IPS-18c (cell line): Measurements from ENCODE around the gene C15orf62.

ENCODE experiments used
- H3K4me3 ChIP-seq: 2 replicates; pipeline ENCODE4 v1.7.0; 2013; ENCODE audit warnings: low read depth, mild to moderate bottlenecking, low read length, moderate library complexity; ENCODE audit not compliant: insufficient read depth
- H3K9me3 ChIP-seq: one replicate; pipeline ENCODE4 v1.6.1; 2013; ENCODE audit warnings: mild to moderate bottlenecking, low read length, moderate library complexity; ENCODE audit not compliant: control insufficient read depth, insufficient read depth

C15orf62 gene

DNA sequence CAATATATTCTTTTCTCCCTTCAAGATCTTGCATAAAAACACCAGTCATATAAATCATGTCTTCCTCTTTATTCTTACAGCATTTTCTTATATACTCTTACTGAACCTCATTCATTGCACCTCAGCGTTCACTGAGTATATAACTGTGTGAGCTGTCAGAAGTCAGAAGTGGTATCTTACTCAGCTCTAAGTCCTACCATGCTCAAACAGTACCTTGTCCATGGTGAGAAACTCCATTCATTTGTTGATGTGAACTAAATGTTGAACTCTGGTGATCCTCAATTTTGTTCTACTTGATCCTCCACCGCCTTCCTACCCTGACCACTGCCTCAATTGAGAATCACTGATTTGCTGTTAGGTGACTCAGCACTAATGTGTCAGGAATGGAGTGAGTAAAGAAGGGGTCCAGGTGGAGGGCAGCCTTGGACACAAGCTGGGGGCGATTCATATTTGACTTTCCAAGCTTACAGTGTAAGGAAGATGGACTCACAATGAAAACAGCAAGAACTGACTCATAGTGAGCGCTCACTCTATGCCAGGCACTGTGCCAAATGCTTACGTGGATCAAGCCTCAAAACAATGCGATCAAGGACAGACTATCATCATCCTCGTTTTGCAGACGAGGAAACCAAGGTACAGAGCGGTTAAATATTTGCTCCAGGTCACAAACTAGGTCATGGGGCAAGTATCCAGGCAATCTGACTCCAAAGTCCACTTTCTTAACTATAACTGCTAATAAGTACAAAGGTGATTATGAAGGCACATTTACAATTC lies 23.6 kb downstream of the C15orf62 start:
- Histone ChIP-seq H3K4me3 (no peak overlapping the region), H3K9me3 (no peaks in the 10 kb centered on the region)

DNA sequence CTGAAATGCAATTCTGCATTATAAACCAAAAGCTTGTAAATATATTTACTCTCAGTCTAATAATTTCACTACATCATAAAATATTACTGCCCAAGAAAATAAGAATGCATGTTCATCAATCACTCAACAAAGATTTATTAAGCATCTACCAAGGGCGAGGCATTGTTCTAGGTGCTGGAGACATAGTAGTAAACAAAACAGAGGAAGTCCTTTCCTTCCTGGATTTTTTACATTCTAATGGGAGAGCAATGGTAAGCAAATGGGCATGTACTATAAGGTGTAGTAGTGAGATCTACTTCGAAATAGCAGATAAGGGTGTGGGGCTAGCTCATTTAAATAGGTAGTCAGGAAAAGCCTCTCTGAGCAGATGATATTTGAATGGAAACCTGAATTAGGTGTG lies 26.3 kb downstream of the C15orf62 start:
- H3K4me3 ChIP-seq: no peak overlapping the region
- H3K9me3 ChIP-seq: no peaks in the 10 kb centered on the region

DNA sequence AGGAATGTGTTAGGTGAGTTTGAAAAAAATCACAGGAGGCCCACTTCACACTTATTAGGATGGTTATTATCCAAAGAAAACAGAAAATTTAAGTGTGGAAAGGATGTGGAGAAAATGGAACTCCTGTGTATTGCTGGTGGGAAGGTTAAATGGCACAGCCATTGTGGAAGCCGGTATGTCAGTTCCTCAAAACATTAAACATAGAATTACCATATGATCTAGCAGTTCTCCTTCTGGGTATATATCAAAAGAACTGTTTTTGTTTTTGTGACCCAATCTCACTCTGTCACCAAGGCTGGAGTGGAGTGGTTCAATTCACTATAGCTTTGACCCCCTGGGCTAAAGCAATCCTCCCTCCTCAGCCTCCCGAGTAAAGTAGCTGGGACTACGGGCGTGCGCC lies 26.7 kb downstream of the C15orf62 start:
- Histone ChIP-seq H3K4me3 (no peak overlapping the region), H3K9me3 (no peaks in the 10 kb centered on the region)

DNA sequence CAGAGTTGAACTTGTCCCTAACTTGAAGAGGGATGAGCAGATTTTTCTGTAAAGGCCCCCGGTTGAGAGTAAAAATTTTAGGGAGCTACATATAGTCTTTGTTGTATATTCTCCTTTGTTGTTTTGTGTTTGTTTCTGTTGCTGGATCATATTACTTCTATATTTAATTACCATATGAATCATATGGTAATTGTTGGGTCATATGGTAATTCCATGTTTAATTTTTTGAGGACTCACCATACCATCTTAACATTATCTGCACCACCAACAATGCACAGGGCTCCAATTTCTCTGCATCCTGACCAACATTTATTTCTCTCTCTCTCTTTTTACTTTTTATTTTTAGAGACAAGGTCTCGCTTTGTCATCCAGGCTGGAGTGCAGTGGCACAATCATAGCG lies 29.7 kb downstream of the C15orf62 start:
- H3K9me3 ChIP-seq: no peaks in the 10 kb centered on the region
- H3K4me3 ChIP-seq: no peak overlapping the region

DNA sequence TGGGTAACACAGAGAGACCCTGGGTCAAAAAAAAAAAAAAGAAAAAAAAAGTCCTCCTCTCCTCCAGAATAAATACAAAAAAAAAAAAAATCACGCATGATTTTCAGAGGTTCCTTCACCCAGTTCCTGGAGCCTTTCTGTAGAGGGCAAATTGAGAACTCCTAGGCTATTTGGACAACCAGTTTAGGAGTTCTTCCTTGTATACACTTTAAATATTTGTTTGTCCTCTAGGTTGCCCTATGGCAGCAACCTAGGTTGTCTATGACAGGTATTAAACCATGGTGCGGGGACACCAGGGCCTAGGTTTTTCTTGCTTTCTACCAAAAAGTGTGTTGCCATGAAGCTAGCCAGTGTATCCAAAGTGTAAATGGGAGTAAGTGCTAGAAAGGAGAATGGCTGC lies 33.3 kb downstream of the C15orf62 start:
- no peak overlapping the region for H3K4me3 ChIP-seq
- no peaks in the 10 kb centered on the region for H3K9me3 ChIP-seq

DNA sequence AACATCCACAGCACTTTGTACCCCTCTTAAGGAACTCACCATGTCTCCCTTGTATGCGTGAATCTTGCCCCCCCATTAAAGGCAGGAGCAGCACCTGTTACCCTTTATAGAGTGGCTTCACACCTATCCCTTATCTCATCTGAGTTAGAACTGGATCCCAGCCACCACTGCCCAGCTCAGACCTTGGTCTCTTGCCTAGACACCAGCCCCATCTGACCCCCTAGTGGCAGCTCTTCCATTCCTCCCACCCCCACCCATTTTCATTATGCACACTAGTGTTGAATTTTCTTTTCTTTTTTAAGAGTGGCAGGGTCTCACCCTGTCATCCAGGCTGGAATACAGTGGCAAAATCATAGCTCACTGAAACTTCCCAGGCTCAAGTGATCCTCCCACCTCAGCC lies 33.9 kb downstream of the C15orf62 start:
- Histone ChIP-seq H3K9me3 (no peaks in the 10 kb centered on the region), H3K4me3 (no peak overlapping the region)

DNA sequence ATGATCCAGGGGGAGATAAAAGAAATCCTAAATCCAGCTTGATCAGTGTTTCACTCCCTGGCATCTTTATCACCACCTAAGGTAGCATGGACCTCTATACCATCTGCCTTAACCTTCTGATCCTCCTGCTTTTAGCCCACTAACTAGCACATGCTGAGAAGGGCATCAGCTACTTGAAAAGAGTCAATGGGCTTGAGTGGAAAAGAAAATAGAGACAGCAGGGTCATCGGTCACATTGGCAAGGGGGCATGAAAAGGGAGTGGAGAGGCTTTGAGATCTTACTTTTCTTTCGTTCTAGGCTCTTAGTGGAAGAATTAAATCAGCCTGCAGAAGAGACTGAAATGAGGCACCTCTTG lies 36.9 kb downstream of the C15orf62 start:
- peak overlapping the region; percentile 86 for H3K4me3 ChIP-seq

DNA sequence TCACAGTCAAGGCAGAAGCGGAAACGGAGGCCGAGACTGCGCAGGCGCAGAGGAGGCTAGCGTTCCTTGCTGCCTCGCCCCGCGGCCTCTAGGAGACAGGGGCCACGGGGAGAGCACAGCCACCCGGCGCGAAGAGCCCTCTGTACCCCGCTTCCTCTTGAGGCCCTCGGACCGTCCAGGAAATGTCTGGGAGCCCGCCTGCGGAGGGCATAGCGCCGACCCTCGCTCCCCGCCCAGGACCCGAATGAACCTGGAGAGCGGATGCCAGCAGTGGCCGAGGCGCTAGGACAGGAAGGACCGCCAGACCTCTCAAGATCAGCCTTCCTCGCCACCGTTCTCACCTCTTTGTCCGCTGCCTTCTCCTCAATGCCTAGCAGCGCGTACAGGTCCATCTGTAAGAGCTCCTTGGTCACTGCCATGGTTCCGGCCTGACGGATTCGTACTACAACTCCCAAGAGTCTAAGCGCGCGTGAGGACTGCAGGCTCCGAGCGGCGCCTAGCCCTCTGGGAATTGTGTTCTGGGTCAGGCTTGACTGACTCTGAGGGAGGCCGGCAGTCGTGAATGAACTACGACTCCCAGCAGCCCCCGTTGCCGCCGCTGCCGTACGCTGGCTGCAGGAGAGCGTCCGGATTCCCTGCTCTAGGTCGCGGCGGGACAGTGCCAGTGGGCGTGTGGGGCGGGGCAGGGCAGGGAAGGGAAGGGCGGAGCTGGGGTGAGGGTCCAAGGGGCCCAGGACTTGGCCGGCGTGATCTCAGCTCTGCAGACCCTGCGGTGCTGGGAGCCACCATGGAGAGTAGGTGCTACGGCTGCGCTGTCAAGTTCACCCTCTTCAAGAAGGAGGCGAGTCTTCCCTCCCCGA lies 37.5 kb downstream of the C15orf62 start, which contains the start of the genes DNAJC17 and ZFYVE19:
DNAJC17 (minus strand) TSS at position 446 of the 860 bp plus-strand sequence; CDS start at position 419, 27 bp downstream.
ZFYVE19 (plus strand) TSS at position 62 of the 860 bp plus-strand sequence; CDS start at position 563, 501 bp downstream.
- peak within 1 kb of the TSS; percentile 86 for H3K4me3 ChIP-seq
- no peaks in the 10 kb centered on the region for H3K9me3 ChIP-seq

More for the DNA sequence above, 36.9 kb downstream of the C15orf62 start:
- H3K9me3 ChIP-seq: no peaks in the 10 kb centered on the region

DNA sequence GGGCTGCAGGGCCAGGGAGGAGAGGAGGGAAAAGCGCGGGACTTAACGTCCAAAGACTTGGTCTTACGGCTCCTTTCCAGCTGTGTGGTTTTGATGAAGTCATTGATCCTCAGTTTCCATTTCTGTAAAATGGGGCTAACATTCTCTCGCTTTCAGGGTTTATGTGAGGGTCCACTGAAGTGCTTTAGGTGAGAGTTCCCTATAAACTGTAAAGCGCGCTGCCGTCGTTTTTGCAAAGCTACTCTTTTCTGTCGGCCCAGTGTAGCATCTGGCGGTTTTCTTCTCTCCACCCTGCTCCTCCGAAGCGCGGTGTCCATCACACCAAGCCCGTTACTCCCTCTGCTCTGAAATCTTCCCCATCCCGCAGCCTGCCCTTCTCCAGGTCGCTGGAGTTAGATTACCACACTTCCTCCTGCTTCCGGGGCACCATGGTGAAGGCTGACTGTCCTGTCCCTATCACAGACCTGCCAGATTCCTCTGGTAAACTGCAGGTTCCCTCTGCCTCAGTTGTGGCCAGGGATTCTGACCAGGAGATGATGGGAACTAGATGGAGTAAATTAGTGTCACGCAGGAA lies 38.2 kb downstream of the C15orf62 start:
- no peaks in the 10 kb centered on the region for H3K9me3 ChIP-seq

DNA sequence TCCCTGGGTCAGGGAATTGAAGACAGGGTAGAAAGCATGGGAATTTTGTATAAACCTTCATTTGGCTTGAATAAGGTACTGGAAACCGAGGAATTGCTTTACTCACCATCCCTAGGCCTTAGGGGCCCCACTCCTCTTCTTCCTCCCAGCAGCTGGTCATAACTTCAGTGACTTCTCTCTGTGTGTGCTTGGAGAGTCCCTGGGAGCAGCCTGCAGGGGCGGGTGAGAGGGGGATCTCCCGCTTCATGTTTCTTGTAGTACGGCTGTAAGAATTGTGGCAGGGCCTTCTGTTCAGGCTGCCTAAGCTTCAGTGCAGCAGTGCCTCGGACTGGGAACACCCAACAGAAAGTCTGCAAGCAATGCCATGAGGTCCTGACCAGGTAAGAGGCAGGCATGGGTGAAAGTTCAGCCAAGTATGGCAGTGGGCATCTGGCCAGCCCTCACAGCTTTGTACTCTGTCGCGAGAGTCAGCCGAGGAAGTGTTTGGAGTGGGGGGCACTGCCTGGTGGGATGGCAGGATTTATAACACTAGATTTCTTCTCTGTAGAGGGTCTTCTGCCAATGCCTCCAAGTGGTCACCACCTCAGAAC lies 39.2 kb downstream of the C15orf62 start:
- Histone ChIP-seq H3K9me3 (no peaks in the 10 kb centered on the region), H3K4me3 (no peak overlapping the region)

More for the DNA sequence above, 38.2 kb downstream of the C15orf62 start:
- peak overlapping the region; percentile 86 for H3K4me3 ChIP-seq

DNA sequence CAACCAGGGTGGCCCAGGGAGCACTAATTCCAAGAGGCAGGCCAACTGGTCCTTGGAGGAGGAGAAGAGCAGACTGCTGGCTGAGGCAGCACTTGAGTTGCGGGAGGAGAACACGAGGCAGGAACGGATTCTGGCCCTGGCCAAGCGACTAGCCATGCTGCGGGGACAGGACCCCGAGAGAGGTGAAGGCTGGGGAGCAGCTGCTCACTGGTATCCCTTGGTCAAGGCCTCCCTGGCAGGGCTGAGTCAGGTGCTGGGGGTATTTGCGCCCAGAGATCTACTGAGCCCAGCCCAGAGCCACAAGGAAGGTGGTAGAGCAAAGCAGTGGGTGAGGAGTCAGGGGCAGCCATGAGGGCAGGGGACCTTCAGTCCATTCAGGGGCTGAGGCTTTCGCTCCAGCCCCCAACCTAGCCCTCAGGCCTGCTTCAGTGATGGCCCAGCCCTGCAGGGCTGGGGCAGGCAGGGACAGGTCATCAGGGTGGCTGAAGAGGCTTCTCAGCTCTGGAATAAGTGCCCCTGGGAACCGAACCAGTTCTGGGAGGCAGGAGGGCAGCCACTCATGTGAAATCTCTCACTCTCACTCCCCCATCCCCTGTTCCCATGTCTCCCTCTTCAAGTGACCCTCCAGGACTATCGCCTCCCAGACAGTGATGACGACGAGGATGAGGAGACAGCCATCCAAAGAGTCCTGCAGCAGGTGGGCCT lies 43.1 kb downstream of the C15orf62 start:
- Histone ChIP-seq H3K9me3 (no peaks in the 10 kb centered on the region), H3K4me3 (no peak overlapping the region)

DNA sequence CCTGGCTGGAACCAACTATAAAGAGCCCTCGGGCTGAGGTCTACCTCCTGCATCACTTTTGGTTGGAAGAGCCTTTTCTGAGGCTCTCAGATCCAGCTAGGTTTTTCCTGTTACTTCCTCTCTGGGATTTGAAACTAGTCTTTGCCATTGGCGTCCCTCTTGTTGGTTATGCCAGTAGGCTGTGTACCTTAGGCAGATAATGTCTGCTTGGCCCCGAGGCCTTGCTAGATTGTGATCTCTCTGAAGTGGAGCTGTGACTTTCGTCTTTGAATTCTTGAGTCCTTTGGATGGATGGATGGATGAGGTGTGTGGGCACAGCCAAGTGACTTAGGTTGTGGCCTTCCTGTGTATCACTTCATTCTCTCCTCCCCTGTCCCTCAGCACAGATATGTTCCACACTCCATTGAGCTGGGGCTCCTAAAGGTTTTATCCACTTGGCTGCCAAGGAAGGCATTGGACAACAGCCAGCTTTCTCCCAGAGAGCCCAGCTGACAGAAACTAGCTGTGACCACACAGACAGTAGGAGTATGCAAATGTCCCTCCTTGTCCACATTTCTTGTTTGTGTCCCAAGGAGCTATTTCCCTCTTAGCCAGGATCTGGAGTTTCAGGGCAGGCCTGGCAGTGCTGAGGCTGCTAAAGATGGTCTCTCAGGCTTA lies 45.4 kb downstream of the C15orf62 start:
- no peaks in the 10 kb centered on the region for H3K9me3 ChIP-seq
- H3K4me3 ChIP-seq: no peak overlapping the region

DNA sequence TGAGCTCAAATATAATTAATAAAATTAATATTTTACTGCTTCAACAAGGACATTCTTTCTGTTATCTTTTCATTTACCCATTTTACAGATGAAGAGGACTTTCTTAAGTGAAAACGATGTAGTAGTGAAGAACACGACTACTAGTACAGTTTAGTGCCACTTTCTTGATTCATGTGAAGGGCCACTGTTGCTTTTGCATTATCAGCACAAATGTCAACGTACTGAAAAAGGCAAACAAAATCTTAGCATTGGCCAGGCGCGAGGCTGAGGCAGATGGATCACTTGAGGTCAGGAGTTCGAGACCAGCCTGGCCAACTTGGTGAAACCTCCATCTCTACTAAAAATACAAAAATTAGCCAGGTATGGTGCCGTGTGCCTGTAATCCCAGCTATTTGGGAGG lies 49.3 kb downstream of the C15orf62 start:
- H3K4me3 ChIP-seq: no peak overlapping the region
- no peaks in the 10 kb centered on the region for H3K9me3 ChIP-seq

DNA sequence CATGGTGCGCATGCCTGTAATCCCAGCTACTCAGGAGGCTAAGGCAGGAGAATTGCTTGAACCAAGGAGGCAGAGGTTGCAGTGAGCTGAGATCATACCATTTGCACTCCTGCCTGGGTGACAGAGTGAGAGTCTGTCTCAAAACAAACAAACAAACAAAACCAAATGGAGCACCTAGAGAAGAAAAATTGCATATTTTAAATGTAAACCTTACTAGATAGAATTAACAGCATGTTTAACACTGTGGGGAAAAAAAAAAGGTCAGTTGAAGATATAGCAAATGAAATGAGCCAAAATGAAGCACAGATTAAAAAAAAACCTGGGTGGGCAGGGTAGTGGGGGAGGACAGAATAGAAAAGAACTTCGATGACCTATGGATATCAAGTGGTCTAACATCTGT lies 51.4 kb downstream of the C15orf62 start:
- Histone ChIP-seq H3K9me3 (no peaks in the 10 kb centered on the region), H3K4me3 (no peak overlapping the region)
